Measurements from ENCODE around the gene DOK1. TPM values are rescaled to one million over a fixed set of nuclear protein-coding genes. Genes with fewer than 3 reads are reported as not detected.

DOK1 gene
- total RNA-seq = 27.6 and 30.6 TPM in 2 replicates

GRCh38 chr2:74553892-74554819, at the start of gene DOK1, which contains the start of gene LOXL3:
TSS of gene DOK1 (plus strand) at chr2:74554720. CDS start at chr2:74554755, 35 bp downstream.
TSS of gene LOXL3 (minus strand) at chr2:74553942. CDS start at chr2:74552634, 1,308 bp downstream.

GRCh38 chr2:74507145-74507925, 47.2 kb upstream of the DOK1 start, which contains the start of gene PCGF1:
TSS of gene PCGF1 (minus strand) at chr2:74507695. CDS start at chr2:74507668, 27 bp downstream.

GRCh38 chr2:74514368-74515270, 39.9 kb upstream of the DOK1 start, which contains the start of gene TLX2:
TSS of gene TLX2 (plus strand) at chr2:74514450. CDS start at chr2:74514807, 357 bp downstream.

GRCh38 chr2:74525717-74526648, 28.5 kb upstream of the DOK1 start, which contains the start of gene DQX1:
TSS of gene DQX1 (minus strand) at chr2:74526231. CDS start at chr2:74525729, 502 bp downstream.

GRCh38 chr2:74529357-74530238, 24.9 kb upstream of the DOK1 start, which contains the start of the genes AUP1 and HTRA2:
TSS of gene AUP1 (minus strand) at chr2:74529706. CDS start at chr2:74529629, 77 bp downstream.
TSS of gene HTRA2 (plus strand) at chr2:74529933. CDS start at chr2:74530007, 74 bp downstream.

Other genes with a start within 250 kb of the DOK1 start
- under 0.01 and 0.16 TPM in 2 replicates for gene SLC4A5, start 211.3 kb upstream of the DOK1 start, total RNA-seq
- 113 and 118 TPM in 2 replicates for gene DCTN1, start 174.4 kb upstream of the DOK1 start, total RNA-seq
- under 0.01 and 0.49 TPM in 2 replicates for gene C2orf81, start 133.1 kb upstream of the DOK1 start, total RNA-seq
- 30.6 and 40.4 TPM in 2 replicates for gene WDR54, start 133.0 kb upstream of the DOK1 start, total RNA-seq
- gene RTKN, start 112.8 kb upstream of the DOK1 start, total RNA-seq = 14.4 and 17.7 TPM in 2 replicates
- 7.5 and 23.3 TPM in 2 replicates for gene INO80B, start 99.6 kb upstream of the DOK1 start, total RNA-seq
- 63.4 and 67.9 TPM in 2 replicates for gene WBP1, start 96.3 kb upstream of the DOK1 start, total RNA-seq
- gene MOGS, start 89.3 kb upstream of the DOK1 start, total RNA-seq = 78.3 and 84.1 TPM in 2 replicates
- gene MRPL53, start 82.0 kb upstream of the DOK1 start, total RNA-seq = 28.7 and 37.1 TPM in 2 replicates
- 6.0 and 11.0 TPM in 2 replicates for gene CCDC142, start 71.7 kb upstream of the DOK1 start, total RNA-seq
- 16.8 and 20.0 TPM in 2 replicates for gene TTC31, start 71.6 kb upstream of the DOK1 start, total RNA-seq
- 1.6 and 2.1 TPM in 2 replicates for gene LBX2, start 55.1 kb upstream of the DOK1 start, total RNA-seq
- gene PCGF1, start 47.0 kb upstream of the DOK1 start, total RNA-seq = 8.6 and 13.2 TPM in 2 replicates
- not detected in 2 replicates for gene TLX2, start 40.3 kb upstream of the DOK1 start, total RNA-seq
- gene DQX1, start 28.5 kb upstream of the DOK1 start, total RNA-seq = not detected in 2 replicates
- 77.1 and 80.5 TPM in 2 replicates for gene AUP1, start 25.0 kb upstream of the DOK1 start, total RNA-seq
- 10.9 and 32.0 TPM in 2 replicates for gene HTRA2, start 24.8 kb upstream of the DOK1 start, total RNA-seq
- gene LOXL3, start 778 bp upstream of the DOK1 start, total RNA-seq = 76.8 and 97.7 TPM in 2 replicates
- not detected in 2 replicates for gene M1AP, start 93.6 kb downstream of the DOK1 start, total RNA-seq
- gene SEMA4F, start 99.5 kb downstream of the DOK1 start, total RNA-seq = 7.0 and 9.9 TPM in 2 replicates